Activated CD4-positive, alpha-beta T cell treated with anti-CD3 and anti-CD28 coated beads for 4 hours (primary cell): ENCODE measurements around the gene ICAM1.

Experiments used
- DNase-seq, 2 donors: peaks; one replicate each; pipeline ENCODE4 v3.0.0-alpha.2; 2020

The ICAM1 gene

DNA sequence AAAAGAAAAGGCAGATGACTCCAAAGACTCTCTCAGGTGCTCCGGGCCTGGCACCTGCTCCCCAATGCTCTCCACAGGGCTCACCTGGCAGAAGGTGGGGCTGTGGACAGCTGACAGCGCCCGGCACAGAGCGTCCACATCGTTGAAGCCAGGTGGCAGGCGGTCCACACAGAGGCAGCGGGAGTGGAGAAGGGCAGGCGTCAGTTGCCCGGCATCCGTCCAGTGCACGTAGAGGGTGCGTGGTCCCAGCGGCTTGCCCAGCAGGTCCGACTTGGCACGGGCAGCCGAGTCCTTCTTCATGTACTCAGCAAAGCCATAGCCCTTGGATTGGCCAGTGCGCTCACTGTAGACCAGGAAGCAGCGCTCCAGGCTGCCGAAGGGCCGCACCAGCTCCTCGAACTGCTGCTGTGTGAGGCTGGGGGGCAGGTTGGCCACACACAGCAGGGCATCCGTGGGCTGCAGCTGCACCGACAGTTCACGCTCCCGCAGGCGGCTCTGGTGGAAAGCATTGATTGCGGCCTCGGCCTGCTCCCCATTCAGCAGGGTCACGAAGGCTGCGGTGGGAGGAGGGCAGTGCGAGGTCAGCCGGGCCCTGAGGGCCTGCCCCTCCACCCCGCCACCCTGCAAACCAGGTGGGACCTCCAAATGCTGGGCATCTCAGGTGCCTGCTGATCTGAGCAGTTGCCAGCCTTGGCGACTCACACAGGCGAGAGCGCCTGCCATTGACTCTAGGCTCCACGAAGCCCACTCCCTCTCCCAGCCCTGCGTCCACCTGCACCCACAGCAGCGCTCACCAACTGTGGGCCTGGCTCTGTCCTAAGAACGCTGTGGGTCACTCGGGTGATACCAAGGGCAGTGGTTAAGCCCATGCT, 57.9 kb downstream of the ICAM1 start:
- no peak for DNase-seq

DNA sequence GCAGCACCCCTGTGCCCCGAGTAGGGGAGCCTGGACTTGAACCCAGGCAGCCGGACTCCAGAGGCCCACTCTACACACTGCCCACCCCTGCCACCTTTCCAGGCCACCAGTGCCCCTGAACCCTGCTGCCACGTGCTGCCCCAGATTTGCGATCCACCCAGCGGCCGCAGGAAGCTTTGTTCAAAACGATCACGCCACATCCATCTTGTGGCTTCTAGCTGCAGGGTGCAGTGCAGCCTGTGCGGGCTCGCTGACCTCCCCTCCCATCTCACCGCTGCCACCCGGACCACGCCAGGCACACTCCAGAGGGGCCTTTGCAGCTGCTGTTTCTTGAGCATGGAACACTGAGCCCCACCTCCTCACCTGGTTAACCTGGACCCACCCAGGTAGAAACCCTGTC, 58.6 kb downstream of the ICAM1 start:
- no peak for DNase-seq

DNA sequence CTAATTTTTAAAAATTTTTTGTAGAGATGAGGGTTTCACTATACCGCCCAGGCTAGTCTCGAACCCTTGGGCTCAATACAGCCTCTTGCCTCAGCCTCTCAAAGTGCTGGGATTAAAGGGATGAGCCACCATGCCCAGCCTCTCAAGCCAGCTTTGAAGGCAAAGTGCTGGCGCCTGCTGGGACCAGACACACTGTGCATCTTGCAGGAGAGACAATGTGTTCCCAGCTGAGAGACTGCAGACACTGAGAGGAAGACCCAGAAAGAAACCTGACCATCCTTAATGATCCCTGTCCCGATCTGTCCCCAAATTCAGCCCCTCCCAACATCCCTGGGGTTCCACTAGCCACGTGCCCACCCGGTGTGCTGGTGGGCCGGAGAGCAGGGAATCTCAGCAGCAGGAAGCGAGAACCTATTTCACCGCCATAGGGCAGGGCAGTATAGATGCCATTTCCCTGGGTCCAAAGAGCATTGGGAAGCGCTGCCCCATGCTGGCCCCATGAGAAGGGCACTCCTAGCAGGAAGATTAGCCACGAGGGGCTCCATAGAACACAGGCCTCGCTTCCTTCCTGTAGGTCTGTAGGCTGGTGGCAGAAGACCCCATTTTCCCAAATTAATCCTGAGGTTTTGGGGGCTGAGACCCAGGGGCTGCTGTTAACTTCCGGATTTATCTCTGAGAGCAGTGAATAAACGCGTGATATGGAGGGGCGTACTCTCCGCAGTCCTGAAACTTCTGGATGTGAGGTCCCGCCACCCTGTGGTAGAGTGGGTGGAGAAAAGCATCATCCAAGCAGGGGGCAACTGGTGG, 61.4 kb downstream of the ICAM1 start:
- DNase-seq, result no peak

GRCh38 chr19:10332965-10333757, 62.2 kb downstream of the ICAM1 start, which contains the start of gene RAVER1:
RAVER1 (minus strand) TSS chr19:10333529; CDS start chr19:10333507, 22 bp downstream.
- peak; percentile 97 to 99 for DNase-seq

DNA sequence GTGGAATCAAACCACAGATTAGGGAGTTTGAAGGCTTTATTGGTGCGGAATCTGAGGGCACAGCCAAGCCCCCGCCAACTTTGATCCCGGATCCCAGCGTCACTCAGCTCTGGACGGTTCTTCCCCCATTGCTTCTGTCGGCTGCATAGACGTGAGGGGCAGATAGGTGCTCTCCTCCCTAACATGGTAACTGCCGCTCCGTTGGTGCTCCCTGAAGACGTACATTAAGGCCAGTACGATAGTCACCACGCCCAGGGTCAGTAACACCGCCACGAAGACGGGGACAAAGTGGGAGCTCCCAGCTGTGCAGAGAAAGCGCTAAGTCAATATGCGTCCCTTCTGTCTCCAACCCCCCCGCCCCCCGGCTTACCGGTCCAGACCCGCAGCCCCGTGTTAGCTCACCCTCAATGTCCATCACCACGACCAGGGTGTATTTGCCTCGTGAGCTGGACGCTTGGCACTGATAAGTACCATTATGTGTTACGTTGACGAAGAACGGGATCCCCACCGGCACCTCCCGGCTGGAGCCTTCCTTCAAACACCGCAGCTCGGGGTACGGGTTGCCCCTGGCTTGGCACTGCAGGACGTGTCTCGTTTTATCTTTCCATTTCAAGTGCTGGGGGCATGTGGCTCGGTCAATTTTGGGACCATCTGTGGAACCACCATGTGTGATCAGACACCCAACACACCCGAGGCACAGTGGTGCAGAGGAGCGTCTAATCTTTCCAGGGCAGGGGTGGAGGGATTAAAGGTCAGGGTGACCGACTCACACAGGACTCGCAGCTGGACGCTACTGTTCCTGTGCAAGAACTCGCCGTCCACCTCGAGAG, 63.1 kb downstream of the ICAM1 start:
- no peak for DNase-seq

GRCh38 chr19:10334588-10335351, 63.9 kb downstream of the ICAM1 start:
- peak; percentile 24 to 27 for DNase-seq

DNA sequence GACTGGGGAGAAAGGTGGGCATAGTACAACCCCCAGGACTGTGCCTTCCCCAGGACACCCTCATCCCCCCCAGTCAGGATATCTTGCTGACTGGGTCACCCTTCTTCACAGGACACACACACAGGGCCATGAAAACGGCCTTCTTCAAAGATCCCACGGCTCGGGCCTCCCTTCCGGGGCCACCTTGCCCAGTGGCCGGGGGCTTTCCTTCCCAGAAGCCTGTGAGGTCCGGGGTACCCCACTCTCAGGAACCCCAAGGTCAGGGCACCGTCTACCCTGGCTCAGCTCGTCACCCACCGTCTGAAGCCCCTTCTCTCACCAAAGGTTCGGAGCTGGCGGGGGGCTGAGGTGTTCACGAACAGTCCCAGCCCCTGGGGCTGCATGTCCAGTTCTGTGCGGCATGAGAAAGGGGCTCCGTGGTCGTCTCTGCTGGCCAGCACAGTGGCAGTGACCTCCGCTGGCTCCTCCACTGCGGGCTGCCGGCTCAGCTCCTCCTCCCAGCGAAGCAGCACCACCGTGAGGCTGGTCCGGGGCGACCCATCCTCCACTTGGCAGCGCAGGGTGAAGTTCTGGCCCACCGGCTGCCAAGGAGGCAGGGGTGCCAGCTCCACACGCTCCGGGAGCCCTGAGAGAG, 64.5 kb downstream of the ICAM1 start:
- no peak for DNase-seq
